H1 (cell line): ENCODE measurements around the gene ABCD1. TPM values are rescaled to one million over a fixed set of nuclear protein-coding genes. Genes with fewer than 3 reads are reported as not detected.

Source experiments
- CEBPB ChIP-seq: IDR thresholded peaks from 2 replicates; pipeline ENCODE4 v1.6.1; 2012; ENCODE audit warnings: low read depth, low read length
- CHD1 ChIP-seq: IDR thresholded peaks from 2 replicates; pipeline ENCODE4 v1.6.1; 2012; ENCODE audit warnings: low read depth, low read length, improper control_type of control experiment
- HDAC2 ChIP-seq, 2 experiments: fragments of 300-600 bp in 1 of 2; sonication (generic) in 1 of 2; IDR thresholded peaks; 2 replicates each; pipeline ENCODE4 v1.6.1; 2011 to 2012; ENCODE audit warnings: low read depth in 2 of 2, low read length in 2 of 2, mild to moderate bottlenecking in 2 of 2, moderate library complexity in 2 of 2, borderline replicate concordance in 1 of 2, inconsistent platforms in 1 of 2
- polyA plus RNA-seq, 7 experiments: library from polyadenylated mRNA; depleted of rRNA in 3 of 7; stranded (reverse) in 5 of 7; unstranded in 2 of 7; fragments of >200 nt in 5 of 7; fragments of 200-250 nt in 2 of 7; gene quantifications; 1 replicate in 5 of 7; 2 replicates in 1 of 7; 4 replicates in 1 of 7; pipeline versions ENCODE4 v1.2.1 to v1.2.3, GENCODE V29; 2011 to 2013; ENCODE audit warnings: missing spikeins in 2 of 7, mixed read lengths in 2 of 7
- total RNA-seq: library from RNA; stranded (reverse); fragmentation: NEBNext Ultra II Directional; extraction: Animal tissue kit (Norgen Biotek cat#: 25700); gene quantifications from 2 replicates; pipeline ENCODE4 v1.2.1, GENCODE V29; 2021

ABCD1 gene
- total and polyA plus RNA-seq, 2 of the 8 experiments (the other 6 are each of a cell fraction or from before 2014, with no cell fraction given): 3.1 to 6.6 TPM

GRCh38 chrX:153725832-153726285 is 1.2 kb downstream of the ABCD1 start (continued):
- TF ChIP-seq CEBPB (no peak), CHD1 (no peak), HDAC2 (IDR thresholded peaks at IDR 0.05; ENCODE audit: borderline replicate concordance in 1 of 2, low read depth in 2 of 2, low read length in 2 of 2) (no peak)
